GM06990 (cell line): ENCODE results near the gene ARHGEF4.

Experiments used
- DNase-seq: peaks from one replicate; pipeline ENCODE4 v3.0.0-alpha.2; 2011; ENCODE audit not compliant: insufficient read length; ENCODE audit errors: extremely low read depth
- H3K27me3 ChIP-seq: replicated peaks from 2 replicates; pipeline ENCODE4 v1.6.0; 2011; ENCODE audit warnings: low read length; ENCODE audit not compliant: control insufficient read depth, insufficient read depth
- H3K36me3 ChIP-seq: 2 replicates; pipeline ENCODE4 v1.5.1; 2011; ENCODE audit warnings: low read length; ENCODE audit not compliant: control insufficient read depth, insufficient read depth
- H3K4me3 ChIP-seq: replicated peaks from 2 replicates; pipeline ENCODE4 v1.5.1; 2011; ENCODE audit warnings: low read depth, mild to moderate bottlenecking, control low read depth, low read length
- CTCF ChIP-seq: IDR thresholded peaks from 2 replicates; pipeline ENCODE4 v1.5.1; 2011; ENCODE audit warnings: low read length, control low read depth, mild to moderate bottlenecking, inconsistent platforms; ENCODE audit not compliant: insufficient read depth, poor library complexity, severe bottlenecking

ARHGEF4 gene

GRCh38 chr2:130963849-130964793 is 127.4 kb downstream of the ARHGEF4 start:
- Histone ChIP-seq H3K4me3 (no peak overlapping the region), H3K27me3 (no peaks in the 10 kb centered on the region; the same call in 1 of the 2 replicates), H3K36me3 (no peaks in the 10 kb centered on the region)
- TF ChIP-seq CTCF: no peak
- DNase-seq: peak; percentile 13

GRCh38 chr2:130964931-130965330 is 128.2 kb downstream of the ARHGEF4 start:
- TF ChIP-seq CTCF: no peak

GRCh38 chr2:130966149-130966774 is 129.5 kb downstream of the ARHGEF4 start:
- no peak overlapping the region for H3K4me3 ChIP-seq
- no peak for TF ChIP-seq CTCF
- H3K36me3 ChIP-seq: no peaks in the 10 kb centered on the region
- no peaks in the 10 kb centered on the region; the same call in 1 of the 2 replicates for H3K27me3 ChIP-seq
- DNase-seq: no peak

More at GRCh38 chr2:130964931-130965330, 128.2 kb downstream of the ARHGEF4 start:
- no peak for DNase-seq
- no peaks in the 10 kb centered on the region; the same call in 1 of the 2 replicates for H3K27me3 ChIP-seq
- H3K36me3 ChIP-seq: no peaks in the 10 kb centered on the region
- no peak overlapping the region for H3K4me3 ChIP-seq

GRCh38 chr2:130966775-130967490 is 130.2 kb downstream of the ARHGEF4 start:
- Histone ChIP-seq H3K27me3 (no peaks in the 10 kb centered on the region; the same call in 1 of the 2 replicates), H3K4me3 (no peak overlapping the region), H3K36me3 (no peaks in the 10 kb centered on the region)
- no peak for DNase-seq
- TF ChIP-seq CTCF: no peak

- H3K4me3 ChIP-seq: no peak overlapping the region
- TF ChIP-seq CTCF: no peak
- H3K27me3 ChIP-seq: no peaks in the 10 kb centered on the region
- no peaks in the 10 kb centered on the region for H3K36me3 ChIP-seq
- DNase-seq: no peak
Measured at GRCh38 chr2:130972410-130972809, 135.7 kb downstream of the ARHGEF4 start.
